NCI-H1417 treated with DMSO at 0.1 percent for 48 hours (cell line): ENCODE results near the gene PTGDR.
A peak's percentile ranks its signal among the peaks of the same experiment; 100 is the strongest.

ENCODE experiments used
- DNase-seq: peaks from one replicate; lab custom pipeline; 2025; lab: John Stamatoyannopoulos, UW

Gene PTGDR, protein sequence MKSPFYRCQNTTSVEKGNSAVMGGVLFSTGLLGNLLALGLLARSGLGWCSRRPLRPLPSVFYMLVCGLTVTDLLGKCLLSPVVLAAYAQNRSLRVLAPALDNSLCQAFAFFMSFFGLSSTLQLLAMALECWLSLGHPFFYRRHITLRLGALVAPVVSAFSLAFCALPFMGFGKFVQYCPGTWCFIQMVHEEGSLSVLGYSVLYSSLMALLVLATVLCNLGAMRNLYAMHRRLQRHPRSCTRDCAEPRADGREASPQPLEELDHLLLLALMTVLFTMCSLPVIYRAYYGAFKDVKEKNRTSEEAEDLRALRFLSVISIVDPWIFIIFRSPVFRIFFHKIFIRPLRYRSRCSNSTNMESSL

GRCh38 chr14:52267501-52268278 lies at the start of gene PTGDR:
Gene PTGDR (plus strand): TSS chr14:52267698. CDS start chr14:52267815, 117 bp downstream.
- no peak for DNase-seq

DNA sequence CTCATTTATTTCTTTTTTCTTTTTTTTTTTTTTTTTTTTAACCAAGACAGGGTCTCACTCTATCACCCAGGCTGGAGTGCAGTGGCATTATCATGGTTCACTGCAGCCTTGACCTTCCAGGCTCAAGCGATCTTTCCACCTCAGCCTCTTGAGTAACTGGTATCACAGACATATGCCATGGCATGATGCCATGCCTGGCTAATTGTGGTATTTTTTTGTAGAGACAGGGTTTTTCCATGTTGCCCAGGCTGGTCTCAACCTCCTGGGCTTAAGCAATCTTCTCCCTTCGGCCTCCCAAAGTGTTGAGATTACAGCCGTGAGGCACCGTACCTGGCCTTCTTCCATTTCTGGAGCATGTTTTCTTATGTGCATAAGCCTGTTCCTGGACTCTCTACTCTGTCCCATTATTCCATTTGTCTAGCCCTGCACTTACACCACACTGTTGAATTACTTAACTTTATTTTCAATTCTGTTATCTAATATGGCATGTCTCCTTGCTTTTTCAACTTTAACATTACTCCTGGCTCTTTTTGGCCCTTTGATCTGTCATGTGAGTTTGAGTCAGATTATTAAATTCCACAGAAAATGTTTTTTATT lies 47.9 kb upstream of the PTGDR start:
- DNase-seq: no peak

- no peak for DNase-seq
These were observed 46.3 kb upstream of the PTGDR start for GRCh38 chr14:52220924-52221811.

DNA sequence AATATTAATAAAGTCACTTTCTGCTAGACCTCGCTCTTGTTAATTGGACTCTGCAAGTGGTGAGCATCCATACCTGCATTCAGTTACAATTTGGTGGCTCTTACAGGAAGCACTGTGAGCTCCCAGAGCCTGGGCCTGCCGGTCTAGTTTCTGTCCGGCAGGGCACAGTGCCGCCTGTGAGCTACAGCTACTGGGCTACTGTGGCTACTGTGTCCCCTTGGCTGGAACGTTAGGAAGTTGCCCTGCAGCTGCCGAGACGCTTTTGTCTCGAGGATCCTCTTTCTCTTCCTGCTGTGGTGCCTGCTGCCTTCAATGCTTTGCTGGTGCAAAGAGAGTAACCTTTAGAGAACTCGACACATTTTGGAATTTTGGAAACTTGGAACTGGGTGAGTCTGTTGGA lies 44.6 kb upstream of the PTGDR start:
- no peak for DNase-seq

GRCh38 chr14:52227619-52228222 lies 39.8 kb upstream of the PTGDR start:
- peak; percentile 62 for DNase-seq

- no peak for DNase-seq
These were observed 33.8 kb upstream of the PTGDR start for GRCh38 chr14:52233693-52234092.

- DNase-seq: no peak
These were observed 32.1 kb upstream of the PTGDR start for GRCh38 chr14:52235434-52235833.

DNA sequence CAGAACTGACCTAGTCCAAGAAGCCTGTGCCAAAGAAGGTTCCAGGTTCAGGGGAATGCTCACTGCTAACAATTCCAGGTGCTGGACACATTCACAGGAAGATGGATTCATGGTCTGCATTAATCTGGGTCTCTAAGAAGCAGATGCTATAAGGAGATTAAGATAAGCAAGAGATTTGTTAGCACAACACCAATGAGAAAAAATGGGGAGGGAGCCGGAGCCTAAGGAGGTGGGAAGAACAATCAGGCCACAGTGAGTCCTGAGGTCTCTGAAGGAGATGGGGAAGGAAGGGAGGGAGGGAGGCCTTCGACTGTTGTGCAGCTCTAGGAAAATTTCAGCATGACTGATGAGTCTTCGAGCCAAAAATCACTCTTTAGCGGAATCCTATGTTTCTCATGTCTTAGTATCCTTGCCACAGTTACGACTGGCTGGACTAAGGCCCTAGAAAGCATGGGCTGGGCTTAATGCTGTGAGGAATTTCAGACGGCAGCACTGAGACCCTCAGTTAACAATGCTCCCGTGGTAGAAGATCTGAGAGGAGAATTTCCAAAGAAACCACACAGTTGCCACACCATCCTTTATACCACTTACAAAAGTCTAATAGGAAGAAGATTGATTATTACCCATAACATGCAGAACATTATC lies 31.5 kb upstream of the PTGDR start:
- DNase-seq: no peak

DNA sequence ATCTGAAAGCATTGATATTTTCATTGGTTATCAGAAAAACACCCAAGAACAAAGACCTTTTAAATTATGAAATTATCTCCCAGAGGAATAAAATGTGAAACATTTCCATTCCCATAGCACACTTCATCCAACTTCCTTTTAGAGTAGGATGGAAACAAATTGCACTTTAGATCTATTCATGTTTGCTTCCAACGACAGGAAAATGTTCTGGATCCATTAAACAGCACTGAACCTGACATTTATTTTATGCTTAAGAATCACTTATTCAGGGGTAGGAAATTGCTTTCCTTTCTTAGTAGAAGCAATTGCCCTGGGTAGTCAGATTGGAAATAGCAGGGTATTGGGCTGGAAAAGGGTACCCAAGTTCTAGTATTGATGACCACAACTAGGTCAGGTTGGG lies 28.8 kb upstream of the PTGDR start:
- no peak for DNase-seq

DNA sequence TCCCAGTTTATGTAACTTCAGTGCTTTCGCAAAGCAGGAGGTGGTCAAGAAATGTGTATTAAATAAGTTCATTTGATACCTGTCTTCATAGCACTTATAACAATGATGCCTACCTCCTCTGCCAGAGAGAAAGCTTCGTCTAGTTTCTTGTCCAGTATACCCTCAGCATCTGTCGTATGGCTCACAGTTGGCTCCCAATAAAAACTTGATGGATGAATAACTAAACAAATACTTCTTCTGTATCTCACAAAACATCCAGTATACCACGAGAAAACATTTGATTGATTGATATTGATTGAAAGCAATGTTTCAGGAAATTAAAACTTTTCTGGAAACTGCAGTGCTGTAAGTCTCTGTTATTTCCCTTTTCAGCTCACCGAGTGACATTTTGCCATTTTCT lies 26.9 kb upstream of the PTGDR start:
- no peak for DNase-seq

GRCh38 chr14:52241087-52241793 lies 26.3 kb upstream of the PTGDR start:
- DNase-seq: no peak

DNA sequence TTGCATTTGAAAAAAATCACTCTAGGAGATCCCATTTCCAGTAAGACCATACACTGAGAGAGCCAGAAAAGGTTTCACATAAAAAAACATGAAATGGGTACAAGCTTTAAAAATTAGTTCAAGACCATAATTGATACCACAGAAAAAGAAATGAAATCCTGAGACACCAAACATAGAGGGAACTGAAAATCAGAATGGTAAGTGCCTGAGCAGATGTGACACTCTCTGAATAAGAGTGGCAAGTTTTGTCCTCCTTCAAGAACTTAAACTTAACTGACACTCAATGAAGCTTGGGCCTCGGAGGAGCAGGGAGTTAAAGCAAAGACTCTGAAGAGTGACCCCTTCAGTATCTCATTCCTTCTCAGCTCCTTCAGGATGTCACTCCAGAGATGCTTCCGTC lies 23.2 kb upstream of the PTGDR start:
- no peak for DNase-seq

DNA sequence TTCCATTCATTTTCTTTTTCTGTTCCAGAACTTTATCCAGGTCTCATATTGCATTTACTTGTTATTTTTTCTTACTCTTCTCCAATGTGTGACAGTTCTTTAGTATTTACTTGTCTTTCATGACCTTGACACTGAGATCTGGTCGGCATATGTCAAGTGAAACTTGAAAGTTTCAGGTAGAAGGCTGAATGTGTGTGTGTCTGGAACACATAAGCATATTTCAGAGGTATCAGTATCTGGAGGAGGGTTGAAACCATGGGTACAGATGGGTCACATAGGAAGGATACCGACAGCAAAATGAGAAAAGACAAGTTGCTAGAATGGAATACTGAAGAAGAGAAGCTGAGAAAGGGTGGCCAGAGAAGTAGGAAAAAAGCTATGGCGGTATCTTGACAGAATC lies 22.5 kb upstream of the PTGDR start:
- DNase-seq: no peak

DNA sequence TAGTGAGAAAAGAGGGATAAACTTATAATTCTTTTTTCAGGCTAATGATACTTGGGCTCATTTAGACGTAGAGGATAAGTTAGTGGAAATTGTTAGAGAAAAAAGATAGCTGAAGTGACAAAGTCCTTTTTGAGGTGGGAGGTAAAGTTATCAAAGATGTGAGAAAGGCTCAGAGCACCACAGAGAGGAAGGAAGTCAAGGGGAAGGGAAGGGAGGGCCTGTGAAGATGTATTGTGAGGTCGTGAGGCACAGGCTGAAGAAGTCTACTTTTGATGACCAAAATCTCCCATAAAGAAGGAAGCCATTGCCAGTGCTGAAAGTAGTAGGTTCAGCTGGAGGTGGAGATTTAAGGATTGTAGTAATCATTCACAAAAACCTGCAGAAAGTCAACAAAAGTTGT lies 19.4 kb upstream of the PTGDR start:
- no peak for DNase-seq

DNA sequence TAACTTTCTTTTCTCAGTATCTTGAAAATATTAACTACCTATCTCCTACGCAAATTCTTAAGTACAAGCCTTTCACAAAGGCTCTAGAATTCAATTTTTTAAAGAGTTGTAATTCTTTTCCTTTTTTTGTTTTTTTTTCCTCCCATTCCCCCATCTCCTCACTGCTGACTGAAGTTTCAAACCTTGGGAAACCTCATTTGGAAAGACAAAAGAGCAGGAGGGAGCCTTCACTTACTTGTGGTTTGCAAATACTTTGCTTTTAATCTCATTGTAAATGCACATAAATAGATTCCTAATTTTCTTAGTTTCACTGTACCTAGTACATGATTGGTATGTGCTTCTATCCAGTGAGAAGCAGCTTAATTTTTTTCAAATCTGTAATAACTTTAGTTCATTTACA lies 15.8 kb upstream of the PTGDR start:
- no peak for DNase-seq

GRCh38 chr14:52253503-52253902 lies 14.0 kb upstream of the PTGDR start:
- DNase-seq: no peak

DNA sequence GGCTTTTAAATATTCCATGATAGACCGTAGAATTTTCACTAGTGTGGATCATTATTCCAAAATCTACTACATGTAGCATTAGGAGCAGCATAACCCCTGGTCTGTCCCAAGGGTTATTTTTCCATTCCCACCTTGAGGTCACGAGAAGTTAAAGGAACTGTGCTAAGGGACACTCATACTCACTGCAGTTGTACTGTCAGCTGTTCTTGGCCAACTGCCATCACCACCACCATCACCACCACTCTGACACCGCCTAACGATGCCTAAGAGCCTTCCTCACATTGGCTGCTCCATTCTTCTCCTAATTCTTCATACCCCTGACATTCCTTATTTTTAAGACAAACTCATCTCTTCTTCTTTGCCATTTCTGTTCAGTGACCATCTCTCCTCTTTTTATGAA lies 13.4 kb upstream of the PTGDR start:
- DNase-seq: no peak

DNA sequence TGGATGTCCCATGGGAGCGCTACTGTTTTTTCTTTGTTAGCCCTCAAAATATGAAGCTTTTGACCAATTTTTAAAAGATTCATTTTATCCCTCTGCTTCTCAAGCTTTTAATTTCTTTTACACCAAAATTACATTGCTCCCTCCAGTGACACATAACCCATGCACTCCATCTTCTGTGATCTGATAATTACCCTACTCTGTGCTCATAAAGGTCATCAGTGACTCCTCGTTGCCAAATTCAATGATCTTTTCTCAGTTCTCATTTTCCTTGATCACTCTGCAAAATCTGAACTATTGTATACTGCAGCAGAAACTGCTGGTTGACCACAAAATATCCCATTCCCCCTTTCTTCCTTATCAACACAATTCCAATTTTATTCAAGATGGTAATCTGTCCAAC lies 8.7 kb upstream of the PTGDR start:
- DNase-seq: no peak

GRCh38 chr14:52259434-52259833 lies 8.1 kb upstream of the PTGDR start:
- no peak for DNase-seq

DNA sequence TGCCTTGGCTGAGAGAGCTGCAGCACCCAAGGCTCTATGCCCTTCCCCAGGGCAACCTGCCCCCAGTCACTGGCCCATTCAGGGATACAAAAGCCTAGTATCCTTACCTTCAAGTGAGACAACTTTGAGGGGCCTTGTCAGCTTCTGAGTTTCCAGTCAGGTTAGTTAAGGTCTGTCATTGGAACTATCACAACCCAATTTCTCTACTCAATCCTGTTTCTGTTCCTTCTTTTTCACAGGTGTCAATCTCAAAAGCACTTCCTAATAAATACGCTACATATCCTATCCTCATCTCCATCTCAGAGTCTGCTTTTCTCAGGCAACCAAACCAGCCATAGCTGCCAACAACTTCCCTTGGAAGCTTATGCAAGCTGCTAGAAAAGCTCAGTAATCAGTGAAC lies 4.9 kb upstream of the PTGDR start:
- no peak for DNase-seq

GRCh38 chr14:52263190-52263589 lies 4.3 kb upstream of the PTGDR start:
- DNase-seq: no peak
